Fibroblast of peridontal ligament (primary cell): ENCODE results near the gene TPRKB.
"Not testable (repeated sequence)": the region's sequence is repeated elsewhere in the genome, so short reads cannot be mapped to it uniquely, and the experiment has no call there.

Experiments used
- DNase-seq: peaks from one replicate; pipeline ENCODE4 v3.0.0-alpha.2; 2010; ENCODE audit errors: extremely low read depth

The TPRKB gene

GRCh38 chr2:73739101-73739500 is 2.0 kb upstream of the TPRKB start:
- DNase-seq: no peak

GRCh38 chr2:73736378-73736777 is 767 bp downstream of the TPRKB start:
- no peak for DNase-seq

- no peak for DNase-seq
Measured at GRCh38 chr2:73730810-73731209, 6.3 kb downstream of the TPRKB start.

GRCh38 chr2:73728711-73729110 is 8.4 kb downstream of the TPRKB start:
- no peak for DNase-seq

GRCh38 chr2:73728043-73728442 is 9.1 kb downstream of the TPRKB start:
- DNase-seq: no peak

GRCh38 chr2:73726657-73727056 is 10.5 kb downstream of the TPRKB start:
- not testable (repeated sequence) for DNase-seq

GRCh38 chr2:73718851-73719621 is 18.1 kb downstream of the TPRKB start:
- DNase-seq: no peak

GRCh38 chr2:73718421-73718820 is 18.7 kb downstream of the TPRKB start:
- no peak for DNase-seq

GRCh38 chr2:73717695-73718094 is 19.4 kb downstream of the TPRKB start:
- not testable (repeated sequence) for DNase-seq

- no peak for DNase-seq
Measured at GRCh38 chr2:73717251-73717606, 19.9 kb downstream of the TPRKB start.

- peak; percentile 52 for DNase-seq
Measured at GRCh38 chr2:73716543-73717250, 20.4 kb downstream of the TPRKB start.

- no peak for DNase-seq
Measured at GRCh38 chr2:73714091-73714490, 23.1 kb downstream of the TPRKB start.

GRCh38 chr2:73708527-73708926 is 28.6 kb downstream of the TPRKB start:
- DNase-seq: no peak

GRCh38 chr2:73707636-73708035 is 29.5 kb downstream of the TPRKB start:
- no peak for DNase-seq

- no peak for DNase-seq
Measured at GRCh38 chr2:73707058-73707457, 30.1 kb downstream of the TPRKB start.

- DNase-seq: no peak
Measured at GRCh38 chr2:73705091-73705490, 32.1 kb downstream of the TPRKB start.

GRCh38 chr2:73704285-73704684 is 32.9 kb downstream of the TPRKB start:
- DNase-seq: no peak

GRCh38 chr2:73703675-73704074 is 33.5 kb downstream of the TPRKB start:
- DNase-seq: no peak

GRCh38 chr2:73702852-73703493 is 34.2 kb downstream of the TPRKB start:
- not testable (repeated sequence) for DNase-seq

GRCh38 chr2:73701968-73702665 is 35.0 kb downstream of the TPRKB start:
- DNase-seq: no peak

GRCh38 chr2:73701448-73701765 is 35.7 kb downstream of the TPRKB start:
- not testable (repeated sequence) for DNase-seq

GRCh38 chr2:73700661-73701447 is 36.3 kb downstream of the TPRKB start:
- DNase-seq: no peak
